Smooth muscle cell (in vitro differentiated cells): Measurements from ENCODE around the gene KCNK6. TPM values are rescaled to one million over a fixed set of nuclear protein-coding genes. Genes with fewer than 3 reads are reported as not detected.

Experiments
- DNase-seq: peaks from one replicate; lab custom pipeline; 2025; ENCODE audit not compliant: unreplicated experiment; lab: John Stamatoyannopoulos, UW
- H2AFZ ChIP-seq: fragments of 200-600 bp; sonication (generic); 2 replicates; pipeline ENCODE4 v1.6.0; 2016; ENCODE audit warnings: antibody characterized with exemption, low read depth, mild to moderate bottlenecking
- H3F3A ChIP-seq: fragments of 200-600 bp; sonication (generic); 2 replicates; pipeline ENCODE4 v1.6.0; 2017; ENCODE audit warnings: antibody characterized with exemption, low read depth
- H3K27ac ChIP-seq: fragments of 200-600 bp; sonication (generic); 2 replicates; pipeline ENCODE4 v1.5.1; 2016; ENCODE audit warnings: low read depth, mild to moderate bottlenecking
- H3K27me3 ChIP-seq: fragments of 200-600 bp; sonication (generic); 2 replicates; pipeline ENCODE4 v1.6.1; 2016; ENCODE audit warnings: low read depth, mild to moderate bottlenecking
- H3K36me3 ChIP-seq: fragments of 200-600 bp; sonication (generic); 2 replicates; pipeline ENCODE4 v1.5.1; 2016; ENCODE audit warnings: low read depth
- H3K4me1 ChIP-seq: fragments of 200-600 bp; sonication (generic); 2 replicates; pipeline ENCODE4 v1.5.1; 2016; ENCODE audit warnings: low read depth
- H3K4me2 ChIP-seq: fragments of 200-600 bp; sonication (generic); 2 replicates; pipeline ENCODE4 v1.6.0; 2016; ENCODE audit warnings: mild to moderate bottlenecking
- H3K4me3 ChIP-seq: fragments of 200-600 bp; sonication (generic); 2 replicates; pipeline ENCODE4 v1.5.1; 2016; ENCODE audit warnings: mild to moderate bottlenecking
- H3K79me2 ChIP-seq: fragments of 200-600 bp; sonication (generic); 2 replicates; pipeline ENCODE4 v1.6.0; 2016; ENCODE audit warnings: low read depth, mild to moderate bottlenecking
- H3K9ac ChIP-seq: fragments of 200-600 bp; sonication (generic); 2 replicates; pipeline ENCODE4 v1.6.0; 2016; ENCODE audit warnings: low read depth
- H3K9me3 ChIP-seq: fragments of 200-600 bp; sonication (generic); replicated peaks from 2 replicates; pipeline ENCODE4 v1.5.1; 2016; ENCODE audit warnings: low read depth
- H4K20me1 ChIP-seq: fragments of 200-600 bp; sonication (generic); 2 replicates; pipeline ENCODE4 v1.6.0; 2016; ENCODE audit warnings: low read depth
- WGBS: methylation state at CpG from one replicate; pipeline ENCODE4 v1.1.7; 2016; ENCODE audit warnings: low lambda C conversion rate; 5-methylcytosine and 5-hydroxymethylcytosine counted together
- polyA plus RNA-seq: library from polyadenylated mRNA; unstranded; fragments of >200 nt; fragmentation: Nextera tagmentation; extraction: Ambion mirVana; gene quantifications from 2 replicates; pipeline ENCODE4 v1.2.1, GENCODE V29; 2016
- total RNA-seq: library from RNA; depleted of rRNA; stranded (reverse); fragments of >200 nt; gene quantifications from 2 replicates; pipeline ENCODE4 v1.2.3, GENCODE V29; 2014
- TF ChIP-seq, protein P1 (sequence below): fragments of 200-600 bp; sonication (generic); IDR thresholded peaks from 2 replicates; pipeline ENCODE4 v1.5.1; 2017; ENCODE audit warnings: borderline replicate concordance, mild to moderate bottlenecking, antibody characterized with exemption; ENCODE audit not compliant: insufficient read depth, poor library complexity, severe bottlenecking

The KCNK6 gene
- total and polyA plus RNA-seq, 2 experiments from 2014 or later = 6.5 to 12.6 TPM

DNA sequence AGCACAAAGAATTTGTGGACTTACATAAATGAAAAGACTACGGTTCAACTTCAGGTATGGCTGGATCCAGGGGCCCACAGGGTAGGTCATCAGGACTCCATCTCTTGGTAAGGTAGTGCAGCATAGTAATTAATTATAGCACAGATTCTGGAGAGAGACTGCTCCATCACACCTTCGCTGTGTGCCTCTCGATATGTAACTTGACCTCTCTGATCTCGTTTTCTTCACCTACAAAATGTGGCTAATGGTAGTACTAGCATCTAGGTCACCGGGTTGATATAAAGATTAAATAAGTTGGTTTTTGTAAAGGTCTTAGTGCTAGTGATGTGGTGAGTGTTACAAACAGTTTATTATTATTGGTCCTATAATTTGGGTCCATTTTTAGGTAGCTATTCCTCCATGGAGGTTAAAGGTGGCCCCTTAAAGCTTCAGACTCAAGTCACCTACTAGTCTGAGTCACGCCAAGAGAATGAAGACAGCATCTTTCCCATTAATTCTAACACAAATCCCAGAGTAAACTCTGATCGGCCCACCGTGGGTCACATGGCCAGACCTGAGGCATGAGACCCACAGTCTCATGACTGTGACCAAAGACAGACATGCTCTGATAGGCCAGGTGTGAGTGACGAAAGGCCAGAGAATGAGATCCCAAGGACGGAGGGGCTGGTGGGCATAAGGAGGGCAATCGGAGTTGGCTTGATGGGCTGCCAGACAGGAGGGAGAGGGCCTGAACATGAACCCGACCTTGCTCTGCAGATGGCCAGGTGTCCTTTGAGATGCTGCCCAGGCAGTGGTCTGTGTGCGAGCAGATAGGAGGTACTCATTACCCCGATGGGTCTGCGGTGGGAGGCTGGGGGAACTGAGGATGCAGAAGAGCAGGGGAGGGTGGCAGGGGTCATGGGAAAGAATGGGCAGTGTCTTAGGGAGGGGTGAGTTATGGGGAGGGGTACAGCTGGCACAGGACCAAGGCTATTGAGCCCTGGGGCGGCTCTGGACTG lies 36.4 kb downstream of the KCNK6 start:
- peaks cover 41% of the 10 kb centered on the region for H3K27me3 ChIP-seq
- no peak for DNase-seq
- H3K9ac ChIP-seq = no peak overlapping the region
- H3K27ac ChIP-seq = no peak overlapping the region
- H3K79me2 ChIP-seq = no peaks in the 10 kb centered on the region
- H3K4me1 ChIP-seq = no peaks in the 10 kb centered on the region
- H3K4me2 ChIP-seq = no peak overlapping the region
- TF ChIP-seq, protein P1, sequence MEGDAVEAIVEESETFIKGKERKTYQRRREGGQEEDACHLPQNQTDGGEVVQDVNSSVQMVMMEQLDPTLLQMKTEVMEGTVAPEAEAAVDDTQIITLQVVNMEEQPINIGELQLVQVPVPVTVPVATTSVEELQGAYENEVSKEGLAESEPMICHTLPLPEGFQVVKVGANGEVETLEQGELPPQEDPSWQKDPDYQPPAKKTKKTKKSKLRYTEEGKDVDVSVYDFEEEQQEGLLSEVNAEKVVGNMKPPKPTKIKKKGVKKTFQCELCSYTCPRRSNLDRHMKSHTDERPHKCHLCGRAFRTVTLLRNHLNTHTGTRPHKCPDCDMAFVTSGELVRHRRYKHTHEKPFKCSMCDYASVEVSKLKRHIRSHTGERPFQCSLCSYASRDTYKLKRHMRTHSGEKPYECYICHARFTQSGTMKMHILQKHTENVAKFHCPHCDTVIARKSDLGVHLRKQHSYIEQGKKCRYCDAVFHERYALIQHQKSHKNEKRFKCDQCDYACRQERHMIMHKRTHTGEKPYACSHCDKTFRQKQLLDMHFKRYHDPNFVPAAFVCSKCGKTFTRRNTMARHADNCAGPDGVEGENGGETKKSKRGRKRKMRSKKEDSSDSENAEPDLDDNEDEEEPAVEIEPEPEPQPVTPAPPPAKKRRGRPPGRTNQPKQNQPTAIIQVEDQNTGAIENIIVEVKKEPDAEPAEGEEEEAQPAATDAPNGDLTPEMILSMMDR = no peak
- no peaks in the 10 kb centered on the region for H3F3A ChIP-seq
- no peaks in the 10 kb centered on the region for H4K20me1 ChIP-seq
- 86% methylated on average over 16 of the region's 16 CpGs for WGBS
- no peaks in the 10 kb centered on the region for H3K36me3 ChIP-seq
- no peaks in the 10 kb centered on the region for H3K9me3 ChIP-seq
- H3K4me3 ChIP-seq = no peak overlapping the region
- no peak overlapping the region for H2AFZ ChIP-seq

DNA sequence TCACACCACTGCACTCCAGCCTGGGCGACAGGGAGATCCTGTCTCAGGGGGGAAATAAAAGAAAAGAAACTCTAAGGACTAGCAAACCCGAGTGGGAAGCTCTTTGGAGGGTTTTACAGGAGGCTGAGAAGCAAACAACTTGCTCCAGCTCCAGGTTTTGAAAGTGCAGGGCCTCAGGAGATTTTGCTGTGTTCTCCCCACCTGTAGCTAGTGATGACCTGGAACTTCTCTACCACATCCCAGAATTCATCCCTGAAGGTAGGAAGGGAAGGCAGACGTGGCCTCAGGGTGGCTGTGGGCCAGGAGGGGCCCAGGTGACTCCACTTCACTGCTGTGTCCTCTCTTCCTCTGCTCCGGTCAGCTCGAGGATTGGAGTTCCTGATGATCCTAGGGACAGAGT lies 38.4 kb downstream of the KCNK6 start:
- H3K9me3 ChIP-seq = no peaks in the 10 kb centered on the region
- no peaks in the 10 kb centered on the region for H3K4me1 ChIP-seq
- no peaks in the 10 kb centered on the region for H3F3A ChIP-seq
- 67% methylated on average over 5 of the region's 5 CpGs for WGBS
- H3K36me3 ChIP-seq = no peaks in the 10 kb centered on the region
- TF ChIP-seq, protein P1 = no peak
- H3K79me2 ChIP-seq = no peaks in the 10 kb centered on the region
- H2AFZ ChIP-seq = no peak overlapping the region
- H3K27ac ChIP-seq = no peak overlapping the region
- no peak for DNase-seq
- peaks cover 45% of the 10 kb centered on the region for H3K27me3 ChIP-seq
- H3K9ac ChIP-seq = no peak overlapping the region
- H4K20me1 ChIP-seq = no peaks in the 10 kb centered on the region
- no peak overlapping the region for H3K4me2 ChIP-seq
- H3K4me3 ChIP-seq = no peak overlapping the region

DNA sequence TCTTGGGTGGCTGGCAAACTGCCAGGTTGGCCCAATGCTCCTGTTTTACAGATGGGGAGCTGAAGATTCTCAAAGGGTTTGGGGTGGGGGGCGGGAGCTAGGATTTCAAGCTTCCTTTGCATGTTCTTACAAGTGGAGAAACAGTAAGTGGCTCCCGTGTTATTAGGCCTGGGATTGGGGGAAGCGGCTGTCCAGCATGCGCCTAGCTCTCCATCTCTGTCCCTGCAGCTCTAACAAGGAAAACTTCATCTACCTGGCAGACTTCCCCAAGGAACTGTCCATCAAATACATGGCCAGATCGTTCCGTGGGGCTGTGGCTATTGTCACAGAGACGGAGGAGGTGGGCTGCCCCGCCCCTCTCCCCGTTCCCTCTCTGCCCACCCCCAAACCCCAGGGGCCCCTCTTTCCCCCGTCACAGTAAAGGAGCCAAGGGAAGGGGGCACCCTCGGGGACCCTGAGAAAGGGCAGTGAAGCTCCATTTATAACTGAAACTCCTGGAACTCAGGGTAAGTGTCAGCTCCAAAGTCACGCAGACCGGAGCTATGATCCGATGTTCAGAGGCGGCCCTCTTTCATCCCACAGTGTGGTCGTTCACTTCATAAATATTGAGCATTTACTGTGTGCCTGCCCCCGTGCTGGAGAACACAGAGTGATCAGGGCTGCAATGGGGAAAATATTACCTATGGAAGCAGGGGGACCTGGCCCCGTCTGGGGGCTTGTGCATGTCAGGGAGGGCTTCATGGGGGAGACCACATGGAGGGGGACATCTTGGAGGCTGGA lies 39.8 kb downstream of the KCNK6 start:
- TF ChIP-seq, protein P1 = no peak
- no peak overlapping the region for H3K9ac ChIP-seq
- no peak overlapping the region for H2AFZ ChIP-seq
- no peaks in the 10 kb centered on the region for H3K79me2 ChIP-seq
- H3K9me3 ChIP-seq = no peaks in the 10 kb centered on the region
- 75% methylated on average over 17 of the region's 18 CpGs for WGBS
- H3K4me3 ChIP-seq = no peak overlapping the region
- no peaks in the 10 kb centered on the region for H3K36me3 ChIP-seq
- peaks cover 45% of the 10 kb centered on the region for H3K27me3 ChIP-seq
- no peak overlapping the region for H3K4me2 ChIP-seq
- no peak overlapping the region for H3K27ac ChIP-seq
- no peak for DNase-seq
- H4K20me1 ChIP-seq = no peaks in the 10 kb centered on the region
- no peaks in the 10 kb centered on the region for H3F3A ChIP-seq
- H3K4me1 ChIP-seq = no peaks in the 10 kb centered on the region
